KMS-11 (cell line): ENCODE results near the gene VEPH1.

Experiments used
- H2AFZ ChIP-seq: fragments of 200-600 bp; sonication (generic); 2 replicates; pipeline ENCODE4 v1.6.1; 2016; ENCODE audit warnings: antibody characterized with exemption, mixed run types, low read depth
- H3K27ac ChIP-seq: fragments of 200-600 bp; sonication (generic); 2 replicates; pipeline ENCODE4 v1.6.1; 2016; ENCODE audit warnings: mild to moderate bottlenecking, mixed run types
- H3K27me3 ChIP-seq: fragments of 200-600 bp; sonication (generic); 2 replicates; pipeline ENCODE4 v1.6.1; 2017; ENCODE audit warnings: mild to moderate bottlenecking, low read depth, mixed run types, moderate library complexity; ENCODE audit not compliant: insufficient read depth
- H3K36me3 ChIP-seq: fragments of 200-600 bp; sonication (generic); 2 replicates; pipeline ENCODE4 v1.6.1; 2017; ENCODE audit warnings: mild to moderate bottlenecking, mixed run types; ENCODE audit not compliant: insufficient read depth
- H3K4me1 ChIP-seq: fragments of 200-600 bp; sonication (generic); 2 replicates; pipeline ENCODE4 v1.6.1; 2016; ENCODE audit warnings: mild to moderate bottlenecking, low read depth, mixed run types; ENCODE audit not compliant: poor library complexity, severe bottlenecking
- H3K4me2 ChIP-seq: fragments of 200-600 bp; sonication (generic); 2 replicates; pipeline ENCODE4 v1.7.0; 2016; ENCODE audit warnings: mild to moderate bottlenecking, mixed run types
- H3K4me3 ChIP-seq: fragments of 200-600 bp; sonication (generic); IDR thresholded peaks from 2 replicates; pipeline ENCODE4 v1.6.1; 2017; ENCODE audit warnings: low read depth, low read length, mixed read lengths; ENCODE audit not compliant: insufficient read depth
- H3K79me2 ChIP-seq: fragments of 200-600 bp; sonication (generic); 2 replicates; pipeline ENCODE4 v1.6.1; 2016; ENCODE audit warnings: low read depth, mixed run types; ENCODE audit not compliant: insufficient read depth
- H3K9ac ChIP-seq: fragments of 200-600 bp; sonication (generic); 2 replicates; pipeline ENCODE4 v1.6.1; 2016; ENCODE audit warnings: mild to moderate bottlenecking, mixed run types
- H4K20me1 ChIP-seq: fragments of 200-600 bp; sonication (generic); 2 replicates; pipeline ENCODE4 v1.6.1; 2016; ENCODE audit warnings: mild to moderate bottlenecking, mixed run types; ENCODE audit not compliant: insufficient read depth
- CTCF ChIP-seq: fragments of 200-600 bp; sonication (generic); conservative IDR thresholded peaks from 2 replicates; pipeline ENCODE4 v1.6.1; 2017; ENCODE audit warnings: low read depth, mild to moderate bottlenecking, antibody characterized with exemption, low read length, moderate library complexity, mixed read lengths

The VEPH1 gene

GRCh38 chr3:157323360-157323759 lies 179.9 kb downstream of the VEPH1 start:
- no peak overlapping the region for H3K9ac ChIP-seq
- H3K4me1 ChIP-seq = no peaks in the 10 kb centered on the region
- no peaks in the 10 kb centered on the region for H3K36me3 ChIP-seq
- no peak overlapping the region for H3K4me3 ChIP-seq
- no peak overlapping the region for H3K27ac ChIP-seq
- H3K4me2 ChIP-seq = no peak overlapping the region
- no peaks in the 10 kb centered on the region for H3K27me3 ChIP-seq
- H3K79me2 ChIP-seq = no peaks in the 10 kb centered on the region
- H2AFZ ChIP-seq = no peak overlapping the region
- no peak for TF ChIP-seq CTCF
- H4K20me1 ChIP-seq = no peaks in the 10 kb centered on the region

- no peak overlapping the region for H3K27ac ChIP-seq
- H4K20me1 ChIP-seq = no peaks in the 10 kb centered on the region
- H2AFZ ChIP-seq = no peak overlapping the region
- H3K9ac ChIP-seq = no peak overlapping the region
- no peaks in the 10 kb centered on the region for H3K4me1 ChIP-seq
- TF ChIP-seq CTCF = no peak
- no peak overlapping the region for H3K4me2 ChIP-seq
- no peak overlapping the region for H3K4me3 ChIP-seq
- H3K27me3 ChIP-seq = no peaks in the 10 kb centered on the region
- H3K79me2 ChIP-seq = no peaks in the 10 kb centered on the region
- H3K36me3 ChIP-seq = no peaks in the 10 kb centered on the region
Measured at GRCh38 chr3:157319672-157320071, 183.5 kb downstream of the VEPH1 start.

GRCh38 chr3:157318639-157319288 lies 184.5 kb downstream of the VEPH1 start:
- H3K4me1 ChIP-seq = no peaks in the 10 kb centered on the region
- no peak overlapping the region for H3K4me2 ChIP-seq
- H2AFZ ChIP-seq = no peak overlapping the region
- H3K27ac ChIP-seq = no peak overlapping the region
- H3K79me2 ChIP-seq = no peaks in the 10 kb centered on the region
- no peaks in the 10 kb centered on the region for H3K27me3 ChIP-seq
- H3K4me3 ChIP-seq = no peak overlapping the region
- H3K9ac ChIP-seq = no peak overlapping the region
- no peak for TF ChIP-seq CTCF
- no peaks in the 10 kb centered on the region for H4K20me1 ChIP-seq
- H3K36me3 ChIP-seq = no peaks in the 10 kb centered on the region

GRCh38 chr3:157317895-157318294 lies 185.3 kb downstream of the VEPH1 start:
- Histone ChIP-seq H4K20me1 (no peaks in the 10 kb centered on the region), H3K27me3 (no peaks in the 10 kb centered on the region), H3K9ac (no peak overlapping the region), H3K4me1 (no peaks in the 10 kb centered on the region), H2AFZ (no peak overlapping the region), H3K4me2 (no peak overlapping the region), H3K4me3 (no peak overlapping the region), H3K27ac (no peak overlapping the region), H3K79me2 (no peaks in the 10 kb centered on the region), H3K36me3 (no peaks in the 10 kb centered on the region)
- no peak for TF ChIP-seq CTCF
